HG03097 (cell line): Measurements from ENCODE around the gene FAAP20.
"Not testable (repeated sequence)": the region's sequence is repeated elsewhere in the genome, so short reads cannot be mapped to it uniquely, and the experiment has no call there.

ENCODE experiments used
- ATAC-seq: cut with Tn5 transposase; IDR thresholded peaks from one replicate; pipeline ENCODE4 v1.9.1; 2021; ENCODE audit not compliant: unreplicated experiment, low FRiP score

Gene FAAP20

GRCh38 chr1:2163205-2163604 is 31.4 kb downstream of the FAAP20 start:
- ATAC-seq = no peak

GRCh38 chr1:2160451-2161300 is 33.9 kb downstream of the FAAP20 start:
- no peak for ATAC-seq

DNA sequence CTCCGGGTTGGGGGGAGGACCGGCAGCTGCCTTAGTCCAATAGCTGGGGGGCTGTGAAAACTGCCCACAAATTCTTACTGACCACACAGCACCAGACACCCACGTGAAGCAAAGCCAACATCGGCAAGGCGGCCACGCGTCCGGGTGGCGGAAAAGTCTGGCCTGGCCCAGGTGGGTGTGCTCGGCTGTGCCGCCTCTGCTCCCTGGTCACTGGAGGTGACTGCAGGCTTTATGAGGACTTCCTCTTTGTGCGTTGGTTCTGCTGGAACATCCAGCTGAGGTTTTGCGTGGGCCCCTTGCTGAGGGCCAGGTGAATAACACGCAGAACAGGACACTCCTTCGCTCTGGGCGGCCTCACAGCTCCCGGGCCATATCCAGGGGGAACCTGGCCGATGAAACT is 35.4 kb downstream of the FAAP20 start:
- no peak for ATAC-seq

DNA sequence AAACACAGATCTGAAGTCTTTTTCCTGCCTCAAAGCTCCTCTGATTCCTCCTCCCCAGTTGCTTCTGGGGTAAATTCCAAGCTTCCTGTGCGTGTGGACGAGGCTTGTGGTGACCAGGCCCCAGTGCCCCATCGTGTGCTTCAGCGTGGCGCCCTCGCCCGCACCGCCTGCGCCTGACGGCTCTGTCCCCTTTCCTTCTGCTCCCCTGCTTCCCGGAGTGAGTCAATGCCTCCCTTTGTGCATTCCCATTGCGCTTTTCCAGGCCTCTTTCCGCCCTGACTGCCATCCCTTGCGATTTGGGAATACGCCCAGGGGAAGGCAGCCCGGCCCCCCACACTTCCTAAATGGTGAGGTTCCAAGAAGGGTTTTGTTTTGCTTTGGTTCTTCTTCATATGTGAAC is 36.3 kb downstream of the FAAP20 start:
- no peak for ATAC-seq

- ATAC-seq = no peak
Measured at GRCh38 chr1:2157856-2158255, 36.7 kb downstream of the FAAP20 start.

DNA sequence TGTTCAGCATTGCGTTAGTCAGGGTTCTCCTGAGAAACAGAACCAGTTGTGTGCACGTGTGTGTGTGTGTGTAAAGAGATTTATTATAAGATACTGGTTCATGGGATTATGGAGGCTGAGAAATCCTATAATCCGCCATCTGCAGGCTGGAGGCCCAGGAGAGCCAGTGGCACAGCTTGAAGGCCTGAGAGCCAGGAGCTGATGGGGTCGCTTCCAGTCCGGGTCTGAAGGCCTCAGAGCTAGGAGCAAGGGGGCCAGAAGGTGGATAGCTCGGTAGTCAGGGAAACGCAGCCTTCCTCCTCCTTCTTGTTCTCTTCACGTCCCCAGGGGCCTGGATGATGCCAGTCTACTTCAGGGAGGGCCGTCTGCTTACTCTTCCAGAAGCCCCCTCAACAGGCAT is 37.7 kb downstream of the FAAP20 start:
- ATAC-seq = no peak

GRCh38 chr1:2155788-2156187 is 38.8 kb downstream of the FAAP20 start:
- ATAC-seq = no peak

- ATAC-seq = no peak
Measured at GRCh38 chr1:2155147-2155598, 39.4 kb downstream of the FAAP20 start.

GRCh38 chr1:2154022-2154421 is 40.5 kb downstream of the FAAP20 start:
- ATAC-seq = no peak

- no peak for ATAC-seq
Measured at GRCh38 chr1:2152954-2153353, 41.6 kb downstream of the FAAP20 start.

DNA sequence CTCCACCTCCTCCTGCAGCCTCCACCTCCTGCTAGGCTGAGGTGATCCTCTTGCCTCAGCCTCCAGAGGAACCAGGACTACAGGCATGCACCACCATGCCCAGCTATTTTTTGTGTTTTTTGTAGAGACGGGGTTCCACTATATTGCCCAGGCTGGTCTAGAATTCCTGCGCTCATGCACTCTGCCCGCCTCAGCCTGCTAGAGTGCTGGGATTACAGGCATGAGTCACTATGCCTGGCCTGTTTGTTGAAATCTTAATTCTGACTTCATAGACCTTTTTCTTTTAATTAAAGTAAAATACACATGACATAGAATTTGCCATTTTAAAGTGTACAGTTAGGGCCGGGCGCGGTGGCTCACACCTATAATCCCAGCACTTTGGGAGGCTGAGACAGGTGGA is 42.7 kb downstream of the FAAP20 start:
- no peak for ATAC-seq

- no peak for ATAC-seq
Measured at GRCh38 chr1:2151252-2151651, 43.3 kb downstream of the FAAP20 start.

- no peak for ATAC-seq
Measured at GRCh38 chr1:2150801-2151200, 43.8 kb downstream of the FAAP20 start.

GRCh38 chr1:2148691-2149090 is 45.9 kb downstream of the FAAP20 start:
- ATAC-seq = no peak

DNA sequence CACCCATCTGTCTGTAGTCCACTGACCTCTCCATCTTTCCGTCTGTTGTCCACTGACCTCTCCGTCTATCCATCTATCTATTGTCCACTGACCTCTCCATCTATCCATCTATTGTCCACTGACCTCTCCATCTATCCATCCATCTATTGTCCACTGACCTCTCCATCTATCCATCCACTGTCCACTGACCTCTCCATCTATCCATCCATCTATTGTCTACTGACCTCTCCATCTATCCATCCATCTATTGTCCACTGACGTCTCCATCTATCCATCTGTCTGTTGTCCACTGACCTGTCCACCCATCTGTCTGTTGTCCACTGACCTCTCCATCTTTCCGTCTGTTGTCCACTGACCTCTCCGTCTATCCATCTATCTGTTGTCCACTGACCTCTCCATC is 46.7 kb downstream of the FAAP20 start:
- not testable (repeated sequence) for ATAC-seq

- ATAC-seq = no peak
Measured at GRCh38 chr1:2146836-2147517, 47.6 kb downstream of the FAAP20 start.

DNA sequence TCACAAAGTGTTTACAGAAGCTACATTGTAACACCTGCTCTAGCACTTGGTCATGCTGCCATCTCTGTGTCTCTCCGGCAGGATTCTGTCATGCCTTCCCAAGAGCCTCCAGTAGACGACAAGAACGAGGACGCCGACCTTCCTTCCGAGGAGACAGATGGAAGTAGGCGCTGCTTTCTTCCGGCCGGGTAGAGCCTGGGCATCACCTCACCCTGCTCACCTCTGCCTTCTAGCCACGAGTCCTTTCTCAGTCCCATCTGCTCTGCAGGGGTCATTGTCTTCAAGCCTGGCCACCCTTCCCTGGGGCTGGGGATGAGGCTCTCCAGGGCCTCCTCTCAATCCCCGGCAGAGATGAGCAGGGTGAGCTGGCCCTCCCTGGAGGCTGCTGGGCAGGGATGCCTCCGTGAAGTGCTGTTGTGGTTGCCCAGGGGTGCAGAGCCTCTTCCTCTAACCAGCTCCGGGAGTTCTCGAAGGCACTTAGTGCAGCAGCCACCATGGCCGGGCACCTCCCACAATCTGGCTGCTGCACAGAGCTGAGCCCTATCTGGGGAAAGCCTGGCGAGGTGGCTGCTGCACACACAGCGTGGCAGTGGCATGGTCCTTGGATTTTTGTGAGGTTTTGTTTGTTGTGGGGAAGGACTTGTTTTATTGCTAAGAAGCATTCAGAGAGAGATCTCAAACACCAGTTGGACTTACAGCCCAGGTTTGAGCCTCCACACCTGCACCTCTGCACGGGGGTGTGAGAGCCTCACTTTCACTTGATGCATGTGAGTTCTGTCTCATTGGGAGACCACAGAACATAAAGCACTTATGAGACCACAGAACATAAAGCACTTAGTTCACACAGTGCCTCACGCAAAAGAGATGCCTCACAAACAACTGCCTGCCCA is 48.4 kb downstream of the FAAP20 start:
- ATAC-seq = no peak

- no peak for ATAC-seq
Measured at GRCh38 chr1:2144501-2145090, 50.0 kb downstream of the FAAP20 start.

DNA sequence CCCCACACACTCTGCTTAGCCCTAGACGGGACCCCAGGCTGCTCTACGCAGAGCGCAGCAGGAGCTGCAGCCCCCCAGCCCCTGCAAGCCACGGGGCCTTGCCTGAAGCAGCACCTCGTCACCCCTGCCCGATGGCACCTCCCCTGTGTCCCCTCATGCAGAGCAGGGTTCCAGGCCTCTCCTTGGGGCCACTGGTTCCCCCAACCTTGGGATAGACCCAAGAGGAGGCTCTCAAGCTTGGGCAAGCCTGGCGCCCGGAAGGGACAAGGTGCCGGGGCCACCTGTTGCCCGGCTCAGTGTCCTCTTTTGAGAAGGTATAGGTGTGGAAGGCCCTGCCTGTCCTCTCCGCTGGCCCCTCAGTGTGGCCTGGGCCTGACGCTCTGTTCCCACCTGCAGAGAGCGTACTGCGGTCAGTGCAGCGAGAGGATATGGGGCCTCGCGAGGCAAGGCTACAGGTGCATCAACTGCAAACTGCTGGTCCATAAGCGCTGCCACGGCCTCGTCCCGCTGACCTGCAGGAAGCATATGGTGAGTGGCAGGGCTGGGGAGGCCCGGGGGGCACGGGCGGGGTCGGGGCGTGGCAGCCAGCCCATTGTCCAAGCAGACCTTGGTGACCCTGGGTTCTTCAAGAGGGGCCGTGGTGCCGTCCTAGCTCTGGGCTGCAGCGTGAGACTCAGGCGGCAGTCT is 50.6 kb downstream of the FAAP20 start:
- no peak for ATAC-seq

DNA sequence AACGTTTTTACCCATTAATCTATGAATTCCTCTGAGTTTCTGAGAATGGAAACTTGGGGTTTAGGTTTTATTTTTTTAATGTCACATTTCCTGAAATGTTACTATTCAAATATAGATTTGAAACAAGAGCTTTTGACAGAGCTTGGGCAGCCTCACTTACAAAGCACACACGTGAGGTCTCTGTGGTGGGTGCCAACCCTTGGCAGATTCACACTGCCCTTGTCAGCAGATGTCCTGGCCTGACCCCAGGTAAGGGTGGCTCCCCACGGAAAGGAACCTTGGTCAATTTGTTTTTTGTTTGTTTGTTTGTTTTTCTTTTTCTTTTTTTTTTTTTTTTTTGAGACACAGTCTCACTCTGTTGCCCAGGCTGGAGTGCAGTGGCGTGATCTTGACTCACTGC is 53.5 kb downstream of the FAAP20 start:
- no peak for ATAC-seq
